Measurements from ENCODE around the gene ITGA11.

Gene ITGA11

DNA sequence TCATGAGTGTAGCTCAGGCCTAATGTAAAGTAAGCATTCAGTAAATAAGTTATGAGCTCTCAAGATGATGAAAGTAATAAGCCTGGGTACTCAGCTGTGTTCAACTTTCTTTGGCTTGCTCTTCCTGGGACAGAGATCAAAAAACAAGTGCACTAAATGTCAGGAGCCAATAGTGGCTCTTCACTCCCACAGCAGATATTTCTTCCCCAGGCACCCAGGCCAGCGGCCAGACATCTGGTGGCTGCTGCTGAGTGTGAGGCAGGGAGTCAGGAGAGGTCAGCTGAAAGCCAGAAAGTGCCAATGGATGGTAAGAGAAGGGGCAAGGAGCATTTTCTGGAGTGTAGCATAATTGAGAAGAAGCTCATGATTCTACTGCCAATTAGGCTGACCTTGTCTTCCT, 18.2 kb upstream of the ITGA11 start:
- Histone ChIP-seq H4K20me1 (no peaks in the 10 kb centered on the region), H3K9me3 (replicated peaks in 1 of 11) (peaks cover 0 to 5% (median 0%) of the 10 kb centered on the region in 11 experiments; a peak in 2 of 22 replicates), H3K36me3 (no peaks in the 10 kb centered on the region), H3K27me3 (no peaks in the 10 kb centered on the region), H3K4me2 (no peak overlapping the region), H3K4me1 (no peaks in the 10 kb centered on the region), H3K27ac (no peak overlapping the region), H3K9ac (no peak overlapping the region), H3K4me3 (no peak overlapping the region)
- TF ChIP-seq Cebpa-rat (IDR thresholded peaks at IDR 0.05) = no peak

DNA sequence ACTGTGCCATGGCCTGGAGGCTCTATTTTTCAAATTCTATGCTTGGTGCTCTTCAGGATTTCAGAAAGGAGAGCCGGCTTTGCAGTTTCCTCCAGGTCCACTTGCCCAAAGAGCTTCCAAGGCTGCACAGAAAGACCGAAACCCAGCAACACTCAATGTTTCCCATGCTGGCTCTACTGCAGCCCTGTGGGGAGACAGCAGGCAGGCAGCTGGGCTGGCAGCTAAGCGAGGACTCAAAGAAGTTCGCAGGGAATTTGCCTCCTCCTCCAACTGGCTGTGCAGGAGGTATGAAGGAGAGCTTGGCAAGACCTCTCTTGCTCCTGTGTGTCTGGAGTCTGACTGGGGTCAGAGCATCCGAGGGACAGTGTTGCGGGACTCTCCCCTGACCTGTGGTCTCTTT, 17.4 kb upstream of the ITGA11 start:
- no peak overlapping the region for H3K4me3 ChIP-seq
- no peak overlapping the region for H3K4me2 ChIP-seq
- no peak overlapping the region for H3K9ac ChIP-seq
- no peaks in the 10 kb centered on the region for H3K27me3 ChIP-seq
- H3K4me1 ChIP-seq = no peaks in the 10 kb centered on the region
- TF ChIP-seq Cebpa-rat (IDR thresholded peaks at IDR 0.05) = no peak
- peaks cover 0 to 5% (median 0%) of the 10 kb centered on the region in 11 experiments; a peak in 2 of 22 replicates for H3K9me3 ChIP-seq (replicated peaks in 1 of 11)
- no peaks in the 10 kb centered on the region for H4K20me1 ChIP-seq
- no peaks in the 10 kb centered on the region for H3K36me3 ChIP-seq
- H3K27ac ChIP-seq = no peak overlapping the region

DNA sequence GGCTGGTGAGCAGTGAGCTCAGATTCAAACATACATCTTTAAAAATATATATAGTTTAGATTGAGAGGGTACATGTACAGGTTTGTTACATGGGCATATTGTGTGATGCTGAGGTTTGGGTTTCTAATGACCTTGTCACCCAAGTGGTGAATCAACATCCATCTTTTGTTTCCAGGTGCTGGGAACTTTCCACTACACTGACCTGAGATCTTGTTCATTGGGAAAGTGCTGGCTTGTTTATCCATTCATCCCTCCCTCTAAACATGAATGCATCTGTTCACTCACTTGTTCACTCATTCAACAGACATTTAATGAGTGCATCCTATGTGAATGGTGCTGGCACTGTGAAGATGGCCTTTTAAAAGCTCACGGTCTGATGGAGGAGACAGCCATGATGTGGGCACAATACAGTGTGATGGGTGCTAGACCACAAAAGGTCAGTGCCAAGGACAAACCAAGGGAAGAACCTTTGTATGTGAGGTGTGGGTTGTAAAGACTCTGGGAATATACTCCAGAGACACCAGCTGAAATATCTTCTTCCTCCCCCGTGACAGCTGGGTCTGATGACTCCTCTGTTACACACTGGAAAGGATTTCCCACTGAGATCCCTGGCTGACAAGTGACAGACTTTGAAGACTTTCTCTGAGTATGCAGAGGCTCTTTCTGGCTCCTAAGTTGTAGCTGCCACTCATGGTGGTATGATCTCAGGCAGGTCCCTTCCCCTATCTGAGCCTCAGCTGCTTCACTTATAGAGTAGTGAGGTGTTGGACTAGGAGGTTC, 16.2 kb upstream of the ITGA11 start:
- Histone ChIP-seq H3K36me3 (no peaks in the 10 kb centered on the region), H3K9me3 (replicated peaks in 1 of 11) (peaks cover 0 to 5% (median 0%) of the 10 kb centered on the region in 11 experiments; a peak in 2 of 22 replicates), H3K4me1 (no peaks in the 10 kb centered on the region), H4K20me1 (no peaks in the 10 kb centered on the region), H3K4me2 (no peak overlapping the region), H3K27me3 (no peaks in the 10 kb centered on the region), H3K4me3 (no peak overlapping the region), H3K9ac (no peak overlapping the region), H3K27ac (no peak overlapping the region)
- TF ChIP-seq Cebpa-rat (IDR thresholded peaks at IDR 0.05) = no peak

DNA sequence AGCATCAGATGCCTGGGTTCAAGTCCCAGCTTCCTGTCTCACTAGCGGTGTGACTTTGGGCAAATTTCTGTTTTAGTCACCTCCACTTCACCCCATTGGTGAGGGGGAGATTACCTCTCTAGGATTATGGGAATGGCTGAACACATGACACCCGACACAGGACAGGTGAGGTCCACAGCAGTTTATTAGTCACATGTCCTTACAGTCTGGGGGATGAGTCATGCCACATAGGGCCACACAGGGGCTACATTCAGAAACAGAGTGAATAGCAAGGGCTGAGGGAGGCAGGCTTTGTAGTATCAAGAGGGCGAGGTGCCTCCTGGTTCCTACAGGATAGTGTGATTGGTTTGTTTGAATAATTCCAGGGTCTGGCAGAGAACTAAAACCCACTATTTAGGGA, 15.2 kb upstream of the ITGA11 start:
- Histone ChIP-seq H3K36me3 (no peaks in the 10 kb centered on the region), H3K4me3 (no peak overlapping the region), H3K27ac (no peak overlapping the region), H3K9ac (no peak overlapping the region), H3K4me2 (no peak overlapping the region), H4K20me1 (no peaks in the 10 kb centered on the region), H3K4me1 (no peaks in the 10 kb centered on the region), H3K27me3 (no peaks in the 10 kb centered on the region), H3K9me3 (replicated peaks in 1 of 11) (peaks cover 0 to 5% (median 0%) of the 10 kb centered on the region in 11 experiments; a peak in 2 of 22 replicates)
- TF ChIP-seq Cebpa-rat (IDR thresholded peaks at IDR 0.05) = no peak

DNA sequence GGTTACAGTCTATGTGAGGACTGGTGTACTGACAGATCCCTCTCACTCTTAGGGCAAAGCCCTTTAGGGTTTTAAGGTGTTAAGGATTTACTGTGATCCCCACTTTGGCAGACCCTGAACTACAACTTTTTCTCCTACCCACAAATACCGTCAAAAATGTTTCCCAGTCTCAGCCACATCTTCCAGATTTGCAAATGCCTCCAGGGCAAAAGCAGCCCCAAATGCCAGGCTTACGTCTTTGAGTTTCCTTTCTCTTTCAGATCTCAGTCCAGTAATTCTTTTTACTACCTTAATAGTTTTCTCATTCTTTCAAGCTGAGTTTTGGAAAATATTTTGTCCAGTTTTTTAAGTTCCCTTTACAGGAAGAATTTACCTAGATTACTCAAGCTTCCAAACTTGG, 13.4 kb upstream of the ITGA11 start:
- H3K27me3 ChIP-seq = no peaks in the 10 kb centered on the region
- TF ChIP-seq Cebpa-rat (IDR thresholded peaks at IDR 0.05) = no peak
- no peaks in the 10 kb centered on the region; a peak in 1 of 22 replicates for H3K9me3 ChIP-seq (replicated peaks in 1 of 11)
- no peaks in the 10 kb centered on the region for H4K20me1 ChIP-seq
- no peaks in the 10 kb centered on the region for H3K36me3 ChIP-seq
- no peak overlapping the region for H3K4me2 ChIP-seq
- H3K4me3 ChIP-seq = no peak overlapping the region
- H3K27ac ChIP-seq = no peak overlapping the region
- H3K4me1 ChIP-seq = no peaks in the 10 kb centered on the region
- no peak overlapping the region for H3K9ac ChIP-seq

DNA sequence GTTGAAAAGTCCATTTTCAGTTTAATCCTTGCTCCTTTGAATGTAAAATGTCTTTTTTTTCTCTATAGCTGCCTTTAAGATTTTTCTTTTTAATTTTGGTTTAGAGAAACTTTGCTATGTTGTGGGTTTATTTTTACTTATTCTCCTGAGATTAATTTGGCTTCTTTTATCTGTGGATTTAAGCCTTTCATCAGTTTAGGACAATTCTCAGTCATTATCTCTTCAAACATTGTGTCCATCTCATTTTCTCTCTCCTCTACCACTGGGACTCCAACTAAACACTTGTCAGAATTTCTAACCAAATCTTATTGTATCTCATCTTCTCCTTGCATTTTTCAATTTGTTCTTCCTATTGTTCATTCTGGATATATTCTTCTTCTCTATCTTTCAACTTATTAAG, 12.4 kb upstream of the ITGA11 start:
- no peak overlapping the region for H3K4me2 ChIP-seq
- no peaks in the 10 kb centered on the region for H3K27me3 ChIP-seq
- no peaks in the 10 kb centered on the region for H3K36me3 ChIP-seq
- no peak overlapping the region for H3K9ac ChIP-seq
- H3K4me1 ChIP-seq = no peaks in the 10 kb centered on the region
- H3K27ac ChIP-seq = no peak overlapping the region
- no peak for TF ChIP-seq Cebpa-rat (IDR thresholded peaks at IDR 0.05)
- no peak overlapping the region for H3K4me3 ChIP-seq
- H4K20me1 ChIP-seq = no peaks in the 10 kb centered on the region
- no peaks in the 10 kb centered on the region; a peak in 1 of 22 replicates for H3K9me3 ChIP-seq (replicated peaks in 1 of 11)

DNA sequence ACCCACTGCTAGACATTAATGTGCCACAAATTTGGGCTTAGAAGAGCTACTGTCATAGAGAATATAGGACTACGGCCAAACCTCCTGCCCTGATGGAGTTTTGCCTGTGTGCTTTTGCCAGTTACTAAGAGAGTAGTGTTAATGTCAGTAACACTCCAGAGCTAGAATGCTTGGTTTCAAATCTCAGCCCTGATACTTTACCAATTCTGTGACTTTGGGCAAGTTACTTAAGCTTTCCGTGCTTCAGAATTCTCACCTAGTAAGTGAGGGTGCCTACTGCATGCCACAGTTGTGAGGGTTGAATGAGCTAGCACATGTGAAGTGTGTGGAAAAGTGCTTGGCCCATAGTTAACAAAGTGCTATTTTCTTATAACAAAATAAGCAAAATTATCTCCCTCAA, 10.9 kb upstream of the ITGA11 start:
- Histone ChIP-seq H3K4me2 (no peak overlapping the region), H3K9ac (no peak overlapping the region), H3K27me3 (no peaks in the 10 kb centered on the region), H3K36me3 (no peaks in the 10 kb centered on the region), H3K4me1 (peaks cover 0 to 2% (median 0%) of the 10 kb centered on the region in 10 experiments; a peak in 5 of 20 replicates), H3K27ac (no peak overlapping the region), H3K4me3 (no peak overlapping the region), H3K9me3 (replicated peaks in 1 of 11) (peaks cover 0 to 8% (median 0%) of the 10 kb centered on the region in 11 experiments; a peak in 2 of 22 replicates), H4K20me1 (no peaks in the 10 kb centered on the region)
- no peak for TF ChIP-seq Cebpa-rat (IDR thresholded peaks at IDR 0.05)

DNA sequence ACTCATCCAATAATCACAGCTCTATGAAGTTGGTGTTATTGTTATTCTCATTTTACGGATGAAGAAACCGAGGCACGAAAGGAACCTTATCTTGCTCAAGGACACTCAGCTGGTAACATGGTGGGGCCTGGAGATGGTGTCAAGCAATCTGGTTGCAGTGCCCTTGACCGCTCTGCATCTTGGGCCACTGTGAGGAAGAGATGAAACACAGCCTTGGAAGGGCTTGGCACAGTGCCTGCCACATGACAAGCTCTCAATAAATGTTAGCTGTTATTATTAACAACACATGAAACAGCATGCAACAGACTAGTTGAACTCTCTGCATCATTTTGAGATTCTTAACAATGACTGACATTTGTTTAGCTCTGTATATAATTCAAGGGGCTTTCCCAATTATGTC, 10.1 kb upstream of the ITGA11 start:
- no peak overlapping the region for H3K4me2 ChIP-seq
- H3K9me3 ChIP-seq (replicated peaks in 1 of 11) = peaks cover 0 to 8% (median 0%) of the 10 kb centered on the region in 11 experiments; a peak in 2 of 22 replicates
- H3K27ac ChIP-seq = no peak overlapping the region
- TF ChIP-seq Cebpa-rat (IDR thresholded peaks at IDR 0.05) = no peak
- peaks cover 0 to 10% (median 6%) of the 10 kb centered on the region in 10 experiments; a peak in 14 of 20 replicates for H3K4me1 ChIP-seq
- no peak overlapping the region for H3K9ac ChIP-seq
- no peak overlapping the region for H3K4me3 ChIP-seq
- H3K27me3 ChIP-seq = no peaks in the 10 kb centered on the region
- H4K20me1 ChIP-seq = no peaks in the 10 kb centered on the region
- no peaks in the 10 kb centered on the region for H3K36me3 ChIP-seq

DNA sequence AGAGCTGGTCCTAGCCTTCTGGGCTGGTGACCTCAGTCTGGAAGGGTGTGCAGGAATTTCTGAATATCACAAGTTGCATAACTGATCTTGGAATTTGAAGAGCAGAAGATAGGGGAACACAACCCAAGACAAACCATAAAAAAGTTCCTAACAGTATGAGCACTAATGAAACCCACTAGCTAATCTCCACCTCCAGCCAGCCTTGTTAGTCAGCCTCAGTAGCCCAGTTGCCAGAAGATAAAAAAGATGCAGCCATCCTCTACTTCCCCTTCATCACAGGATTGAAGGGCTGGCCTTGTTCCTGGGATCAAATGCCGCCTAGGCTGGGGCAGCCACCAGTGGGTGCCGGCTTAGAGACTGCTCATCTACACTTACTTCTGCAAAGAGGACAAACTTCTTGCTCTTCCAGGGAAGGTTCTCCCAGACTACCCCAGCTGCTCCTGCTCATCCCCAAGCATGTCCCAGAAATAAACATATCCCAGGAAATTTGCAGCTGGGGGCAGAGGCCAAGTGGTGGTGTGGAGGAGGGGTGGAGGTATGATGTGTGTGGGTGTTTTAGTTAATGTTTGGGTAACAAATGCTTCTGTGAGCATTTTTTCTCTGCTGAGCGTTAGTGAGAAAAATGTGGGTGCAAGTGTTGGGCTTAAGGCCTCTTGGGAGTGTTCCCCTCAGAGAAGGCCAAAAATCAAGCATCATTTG, 9.2 kb upstream of the ITGA11 start:
- TF ChIP-seq Cebpa-rat (IDR thresholded peaks at IDR 0.05) = no peak
- Histone ChIP-seq H3K9ac (no peak overlapping the region), H3K9me3 (replicated peaks in 1 of 11) (peaks cover 0 to 8% (median 0%) of the 10 kb centered on the region in 11 experiments; a peak in 2 of 22 replicates), H3K4me3 (no peak overlapping the region), H3K36me3 (no peaks in the 10 kb centered on the region), H3K4me1 (peaks cover 0 to 18% (median 13%) of the 10 kb centered on the region in 10 experiments; a peak in 15 of 20 replicates), H3K27ac (no peak overlapping the region), H4K20me1 (no peaks in the 10 kb centered on the region), H3K27me3 (no peaks in the 10 kb centered on the region), H3K4me2 (no peak overlapping the region)

Measured in BLaER1 treated with 17β-estradiol and CSF1 and Interleukin-3, amounts not matched to agents 10 nM and 100 nM (cell line).